GM19238 (cell line): ENCODE data around the gene PBXIP1.

Experiments used
- DNase-seq: peaks from one replicate; pipeline ENCODE4 v3.0.0; 2011; ENCODE audit warnings: low spot score; ENCODE audit not compliant: insufficient read length

The PBXIP1 gene

DNA sequence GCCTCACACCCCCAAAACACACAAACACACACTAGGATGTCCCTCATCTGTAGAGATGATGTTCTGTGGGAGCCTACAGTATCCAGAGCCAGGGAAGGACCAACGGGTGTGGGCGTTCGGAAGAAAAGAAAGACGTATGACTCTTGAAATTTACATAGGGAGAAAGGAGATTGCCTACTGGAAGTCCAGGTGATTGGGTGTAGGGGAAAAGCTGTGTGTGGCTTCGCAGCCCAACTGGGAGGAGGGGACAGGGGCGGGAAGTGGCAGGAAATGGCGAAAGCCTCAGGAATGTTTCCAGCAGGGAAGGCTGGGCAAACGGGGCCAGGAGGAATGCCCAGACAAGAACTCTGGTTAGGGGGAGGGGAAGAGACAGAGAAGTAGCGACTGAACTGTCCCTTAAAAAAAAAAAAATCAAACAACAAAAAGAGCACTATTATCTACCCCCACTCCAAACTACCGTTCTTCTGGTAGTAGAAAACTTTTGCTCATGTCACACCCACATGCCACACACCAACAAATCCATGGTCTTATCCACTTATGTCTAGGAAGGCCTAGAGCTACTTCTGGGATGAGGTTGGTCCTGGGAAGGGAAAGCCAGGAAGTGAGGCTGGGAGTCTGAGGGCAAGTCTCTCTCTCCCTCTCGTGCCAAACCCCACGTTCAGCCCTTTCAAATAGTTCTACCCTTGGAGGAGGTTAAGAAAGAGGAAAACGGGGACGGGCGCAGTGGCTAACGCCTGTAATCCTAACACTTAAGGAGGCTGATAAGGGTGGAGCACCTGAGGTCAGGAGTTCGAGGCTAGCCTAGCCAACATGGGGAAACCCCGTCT lies 16.8 kb upstream of the PBXIP1 start:
- no peak for DNase-seq

DNA sequence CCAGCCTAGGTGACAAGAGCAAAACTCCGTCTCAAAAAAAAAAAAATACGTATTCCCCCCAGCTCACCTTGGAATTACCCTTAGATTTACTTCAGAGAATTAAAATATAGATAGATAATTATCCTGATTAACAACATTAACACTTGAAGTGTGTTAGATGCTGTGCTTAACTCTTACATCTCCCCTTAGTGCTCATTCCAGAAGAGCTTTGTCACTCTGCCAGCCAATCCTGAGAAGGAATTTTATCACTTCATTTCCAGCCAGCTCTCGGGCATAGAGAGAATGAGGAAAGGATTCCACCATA lies 16.3 kb upstream of the PBXIP1 start:
- no peak for DNase-seq

DNA sequence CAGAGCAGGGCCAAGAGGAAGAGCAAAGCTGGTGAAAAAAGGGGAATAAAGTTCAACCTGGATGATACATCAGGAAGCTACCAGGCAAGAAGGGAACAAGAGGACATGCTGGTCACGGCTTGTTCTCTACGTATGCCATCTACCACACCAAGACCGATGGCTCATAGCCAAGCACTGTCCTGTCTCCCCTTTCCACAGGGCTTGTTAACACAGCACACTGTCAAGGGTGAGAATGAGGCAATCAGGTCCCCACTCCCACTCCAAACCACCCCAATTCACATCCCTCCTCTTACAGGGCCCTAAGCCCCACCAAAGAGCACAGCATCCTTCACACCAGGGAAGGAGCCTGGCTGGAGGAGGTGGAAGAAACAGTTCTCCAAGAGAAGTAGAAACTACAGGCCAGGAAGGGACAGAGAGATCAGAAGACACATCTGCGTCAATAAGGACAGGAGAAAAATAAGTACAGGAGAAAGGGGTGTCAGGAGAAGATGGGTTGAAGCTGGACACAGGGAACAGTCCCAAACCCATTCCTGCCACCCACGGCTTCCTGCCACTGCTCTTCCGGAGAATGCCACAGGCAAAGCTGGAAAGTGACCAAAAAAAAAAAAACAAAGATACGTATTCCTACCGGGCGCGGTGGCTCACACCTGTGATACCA lies 15.6 kb upstream of the PBXIP1 start:
- no peak for DNase-seq

DNA sequence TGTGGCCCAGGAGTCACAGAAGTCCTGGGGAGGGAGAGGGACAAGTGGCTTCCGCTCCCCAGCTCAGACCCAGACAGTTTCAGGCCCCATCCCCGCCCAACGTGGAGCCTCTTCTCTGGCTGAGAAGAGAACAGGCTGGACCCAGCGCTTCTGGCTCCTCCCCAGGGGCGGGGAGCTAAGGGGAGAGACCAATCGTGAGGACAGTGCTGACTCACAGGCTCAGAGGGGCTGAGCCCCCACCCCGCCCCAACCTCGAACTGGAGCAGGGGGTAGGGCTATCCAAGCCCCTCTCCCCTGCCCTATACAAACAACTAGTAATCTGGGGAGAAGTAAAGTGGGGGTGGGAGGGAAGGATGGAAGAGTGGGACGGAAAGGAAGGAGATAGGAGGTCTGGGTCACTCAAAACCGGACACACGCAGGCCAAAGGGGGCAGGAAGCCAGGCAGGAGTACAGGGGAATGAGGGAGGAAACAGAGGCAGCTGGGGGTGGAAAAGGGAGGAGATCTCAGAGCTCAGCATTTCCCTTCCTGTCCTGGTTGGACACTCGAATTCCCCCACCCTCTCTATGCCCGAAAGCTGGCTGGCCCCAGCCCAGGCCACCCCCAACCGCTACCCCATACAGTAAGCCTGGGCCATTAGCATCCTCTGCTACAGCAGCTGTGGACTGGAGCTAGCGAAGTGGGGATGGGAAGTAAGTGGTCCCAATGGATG lies 14.9 kb upstream of the PBXIP1 start, which contains the start of gene SHC1:
Gene SHC1 (minus strand): TSS at position 117 of the 710 bp plus-strand sequence. CDS start 221 bp downstream, outside the sequence.
- peak; percentile 77 for DNase-seq

DNA sequence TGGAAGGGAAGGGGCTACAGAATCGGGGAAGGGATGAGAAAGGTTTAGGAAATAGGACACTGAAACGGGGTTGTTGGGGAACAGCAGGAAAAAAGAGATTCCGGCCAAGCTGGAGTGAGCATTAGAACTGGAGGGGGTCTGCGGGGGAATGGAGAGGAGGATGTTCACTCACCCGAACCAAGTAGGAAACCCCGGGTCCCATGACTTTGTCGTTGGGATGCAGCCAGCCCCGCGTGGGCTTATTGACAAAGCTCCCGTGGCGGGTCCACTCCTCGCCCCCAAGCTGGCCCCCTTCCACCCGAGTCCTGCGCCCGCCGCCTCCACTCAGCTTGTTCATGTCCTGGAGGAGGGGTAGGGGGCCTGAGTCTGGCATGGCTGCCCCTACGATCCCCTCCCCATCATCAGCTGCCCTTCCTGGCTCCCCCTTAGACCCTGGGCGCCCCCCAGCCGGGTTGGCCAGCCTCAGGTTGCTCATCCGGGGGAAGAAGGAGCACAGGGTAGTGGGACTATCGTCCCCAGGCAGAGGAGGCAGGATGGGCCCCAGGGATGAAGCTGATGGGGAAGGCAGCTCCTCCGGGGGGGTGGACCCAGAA lies 14.1 kb upstream of the PBXIP1 start:
- DNase-seq: no peak

DNA sequence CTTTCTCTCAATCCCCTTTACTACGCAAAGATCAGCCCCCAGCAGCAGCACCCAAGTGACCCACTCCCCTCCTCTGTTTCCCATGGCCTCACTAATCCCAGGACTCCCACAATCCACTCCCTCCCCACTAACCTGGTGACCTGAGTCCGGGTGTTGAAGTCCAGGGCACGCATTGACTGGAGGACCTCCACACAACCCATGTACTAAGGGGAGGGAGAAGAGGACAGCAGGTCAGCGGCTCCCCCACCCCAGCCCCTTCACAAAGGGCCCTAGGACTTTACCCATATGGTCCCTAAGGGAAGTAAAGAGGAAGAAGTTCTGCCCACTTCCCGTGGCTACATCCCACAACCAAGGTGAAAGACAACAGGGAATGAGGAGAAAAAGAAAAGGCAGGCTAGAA lies 13.3 kb upstream of the PBXIP1 start:
- DNase-seq: no peak

DNA sequence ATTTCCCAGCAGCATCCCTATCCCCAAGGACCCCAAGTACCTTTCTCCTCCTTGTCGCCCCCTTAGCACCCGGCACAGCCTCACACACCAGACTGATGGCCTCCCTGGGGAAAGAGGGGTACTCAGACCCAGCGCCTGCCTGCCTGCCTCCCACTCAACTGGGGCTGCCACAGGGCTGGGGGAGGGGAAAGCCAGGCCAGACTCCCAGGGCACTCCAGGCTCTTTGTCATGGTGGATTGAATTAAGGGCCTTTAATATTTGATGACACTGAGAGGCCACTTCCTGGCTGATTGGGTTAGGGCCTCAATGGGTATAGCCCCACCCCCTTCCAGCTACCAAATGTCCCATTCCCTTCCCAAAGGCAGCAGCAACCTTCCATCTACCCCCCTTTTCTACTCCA lies 12.8 kb upstream of the PBXIP1 start:
- DNase-seq: no peak

DNA sequence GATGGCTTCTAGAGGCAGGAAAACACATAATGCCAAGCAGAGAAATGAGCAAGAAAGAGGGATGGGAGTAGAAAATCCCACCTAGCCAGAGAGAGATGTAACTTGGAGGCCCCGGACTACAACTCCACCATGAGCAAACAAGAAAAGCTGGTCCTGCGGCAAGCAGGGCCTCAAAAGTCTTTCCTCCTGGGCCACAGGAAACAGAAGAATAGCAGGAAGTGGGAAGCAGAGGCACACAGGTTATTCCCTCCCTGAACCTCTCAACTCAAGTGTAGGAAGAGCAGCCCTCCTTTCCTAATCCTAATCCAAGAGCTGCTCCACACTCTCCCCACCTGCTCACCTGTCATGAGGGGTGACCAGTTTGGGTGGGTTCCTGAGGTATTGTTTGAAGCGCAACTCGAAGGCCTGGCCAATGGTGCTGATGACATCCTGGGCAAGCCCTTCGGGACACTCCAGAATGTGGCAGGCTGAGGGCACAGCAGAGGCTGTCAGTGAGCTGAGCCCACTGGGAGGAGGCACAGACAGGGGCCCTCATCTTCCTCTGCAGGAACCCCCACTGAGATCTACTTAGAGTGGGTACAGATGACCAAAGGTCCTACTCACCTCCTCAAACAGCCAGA lies 11.5 kb upstream of the PBXIP1 start:
- no peak for DNase-seq

DNA sequence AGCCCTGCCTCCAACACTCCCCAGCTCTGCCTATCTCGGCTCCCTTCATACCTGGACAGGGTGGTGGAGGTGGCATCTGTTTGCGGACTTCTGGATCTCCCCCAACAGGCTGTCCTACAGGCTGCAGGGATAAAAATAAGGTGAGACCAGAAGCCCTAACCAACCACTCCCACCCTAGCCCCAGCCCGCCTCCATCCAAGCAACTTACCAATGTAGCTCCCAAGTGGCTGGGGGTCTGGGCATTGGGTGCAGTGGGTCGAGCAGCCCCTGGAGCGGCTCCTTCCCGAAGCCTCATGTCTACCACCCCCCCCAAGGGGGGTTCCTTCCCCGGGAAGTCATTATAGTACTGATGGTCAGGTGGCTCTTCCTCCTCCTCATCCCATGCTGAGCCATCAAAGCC lies 10.2 kb upstream of the PBXIP1 start:
- DNase-seq: no peak

DNA sequence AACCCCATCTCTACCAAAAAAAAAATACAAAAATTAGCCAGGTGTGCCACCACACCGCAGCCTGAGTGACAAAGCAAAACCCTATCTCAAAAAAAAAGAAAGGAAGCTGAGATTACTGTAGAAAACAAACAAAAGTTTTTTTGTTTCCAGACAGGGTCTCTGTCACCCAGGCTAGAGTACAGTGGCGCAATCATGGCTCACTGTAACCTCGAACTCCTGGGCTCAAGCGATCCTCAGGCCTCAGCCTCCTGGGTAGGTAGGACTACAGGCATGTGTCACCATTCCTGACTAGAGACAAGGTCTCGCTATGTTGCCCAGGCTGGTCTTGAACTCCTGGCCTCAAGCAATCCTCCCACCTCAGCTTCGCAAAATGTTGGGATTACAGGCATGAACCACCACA lies 8.5 kb upstream of the PBXIP1 start:
- no peak for DNase-seq

DNA sequence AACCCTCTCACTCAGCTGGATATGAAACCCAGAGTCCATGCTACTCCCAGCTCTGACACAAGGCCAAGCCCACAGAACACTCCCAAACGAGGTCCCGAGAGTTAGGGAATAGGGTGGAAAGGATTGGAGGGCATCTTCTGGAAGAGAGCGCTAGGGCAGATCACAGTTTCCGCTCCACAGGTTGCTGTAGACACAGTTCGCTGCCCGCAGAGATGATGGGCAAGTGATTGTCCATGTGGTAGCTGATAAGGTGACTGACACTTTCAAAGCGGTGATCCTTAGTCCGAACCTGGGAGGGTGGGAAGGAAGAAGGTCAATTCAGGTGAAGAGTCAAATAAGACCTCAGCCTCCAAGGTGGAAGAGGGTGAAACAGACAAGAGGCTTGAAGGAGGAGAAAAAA lies 7.7 kb upstream of the PBXIP1 start:
- no peak for DNase-seq

DNA sequence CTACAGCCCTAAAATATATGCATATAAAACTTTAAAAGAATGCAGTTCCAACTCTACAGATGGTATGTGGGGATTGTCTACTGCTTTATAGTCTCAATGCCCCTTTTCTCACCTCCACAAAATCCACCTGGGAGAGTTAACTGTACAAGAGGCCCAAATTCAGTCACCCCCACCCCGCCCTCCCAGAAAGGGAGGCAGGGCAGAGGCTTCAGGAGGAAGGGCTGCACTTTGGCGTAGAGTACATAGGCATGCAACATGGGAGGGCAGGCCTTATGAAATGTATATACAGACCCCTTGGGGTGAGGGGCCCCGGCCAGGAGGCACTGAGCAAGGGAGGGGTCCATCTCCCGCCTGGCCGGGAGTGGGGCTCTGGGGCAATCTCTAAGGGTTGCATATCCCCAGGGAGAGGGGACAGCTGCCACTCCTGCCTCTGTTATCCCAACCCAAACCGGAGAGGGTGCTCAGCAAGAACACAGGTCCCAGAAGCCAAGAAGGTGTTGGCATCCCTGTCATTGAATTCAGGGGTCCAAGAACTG lies 7.0 kb upstream of the PBXIP1 start:
- DNase-seq: no peak

DNA sequence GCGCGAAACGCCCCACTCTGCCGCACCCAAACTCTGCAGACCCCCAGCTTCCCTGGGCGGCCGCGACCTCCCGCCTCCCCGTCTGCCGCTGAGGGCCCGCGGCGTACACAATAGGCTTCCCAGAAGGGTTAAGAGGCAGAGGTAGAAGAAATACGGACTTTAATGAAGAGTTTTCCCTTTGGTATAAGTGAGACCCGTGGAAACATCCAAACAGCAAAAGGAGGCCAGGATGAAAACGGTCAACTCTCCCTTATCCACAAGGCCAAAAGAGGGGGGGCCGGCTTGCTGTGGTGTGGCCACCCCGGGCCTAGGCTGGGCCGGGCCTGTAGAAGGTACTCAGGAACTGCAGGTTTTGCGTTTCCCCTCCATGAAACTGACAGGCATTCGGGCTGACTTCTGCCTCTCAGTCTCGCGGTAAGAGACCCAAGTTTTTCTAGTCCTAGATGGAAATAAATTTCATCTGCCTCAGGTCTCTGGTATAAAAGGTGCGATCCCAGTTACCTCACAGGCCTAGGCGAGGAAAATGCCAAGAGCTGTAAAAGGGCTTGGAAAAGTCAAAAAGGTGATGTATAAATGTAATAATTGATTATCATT lies 6.4 kb upstream of the PBXIP1 start:
- no peak for DNase-seq

DNA sequence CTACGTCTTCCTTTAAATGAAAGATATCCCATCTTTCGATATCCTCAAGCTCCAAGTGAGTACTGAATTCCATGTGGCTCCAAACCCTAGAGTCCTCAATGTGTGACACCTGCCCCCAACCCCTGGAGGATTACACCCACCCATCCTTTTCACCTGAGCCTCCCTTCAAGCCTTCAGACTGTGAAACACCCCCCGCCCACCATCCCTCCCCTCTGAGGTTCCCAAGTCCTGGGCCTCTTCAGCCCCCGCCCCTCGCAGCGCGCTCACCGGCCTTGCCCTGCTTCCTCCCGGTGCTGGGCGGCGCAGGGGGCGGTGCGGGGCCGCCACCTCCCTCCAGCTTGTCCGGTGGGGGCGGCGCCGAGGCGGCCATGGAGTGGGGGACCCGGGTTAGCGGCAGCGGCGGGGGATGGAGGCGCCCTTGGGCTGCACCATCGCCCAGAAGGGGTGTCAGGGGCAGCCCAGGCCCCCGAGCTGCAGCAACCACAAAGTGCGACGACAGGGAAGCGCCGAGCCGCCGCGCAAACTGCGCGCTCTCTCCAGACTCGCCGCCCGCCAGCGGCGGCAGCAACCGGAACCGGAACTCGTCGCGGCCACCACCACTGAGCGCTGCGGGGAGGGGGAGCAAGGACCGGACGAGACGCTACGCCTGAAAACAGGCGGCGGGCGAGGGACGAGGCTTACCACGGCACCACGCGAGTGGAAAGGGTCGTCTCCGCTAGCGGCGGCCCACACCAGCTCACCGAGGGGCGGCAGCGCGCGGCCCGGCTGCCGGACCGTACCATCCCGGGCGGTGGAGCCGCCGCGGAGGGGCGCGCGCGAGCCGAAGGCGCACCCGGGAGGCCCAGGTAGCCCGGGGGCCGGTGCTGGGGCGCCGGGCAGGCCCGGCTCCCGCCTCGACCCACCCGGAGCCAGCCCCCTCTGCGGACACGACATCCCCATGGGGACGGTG lies 5.6 kb upstream of the PBXIP1 start, which contains the start of gene PYGO2:
Gene PYGO2 (minus strand): TSS at position 576 of the 949 bp plus-strand sequence. CDS start 206 bp downstream, at position 370.
- DNase-seq: peak; percentile 92

DNA sequence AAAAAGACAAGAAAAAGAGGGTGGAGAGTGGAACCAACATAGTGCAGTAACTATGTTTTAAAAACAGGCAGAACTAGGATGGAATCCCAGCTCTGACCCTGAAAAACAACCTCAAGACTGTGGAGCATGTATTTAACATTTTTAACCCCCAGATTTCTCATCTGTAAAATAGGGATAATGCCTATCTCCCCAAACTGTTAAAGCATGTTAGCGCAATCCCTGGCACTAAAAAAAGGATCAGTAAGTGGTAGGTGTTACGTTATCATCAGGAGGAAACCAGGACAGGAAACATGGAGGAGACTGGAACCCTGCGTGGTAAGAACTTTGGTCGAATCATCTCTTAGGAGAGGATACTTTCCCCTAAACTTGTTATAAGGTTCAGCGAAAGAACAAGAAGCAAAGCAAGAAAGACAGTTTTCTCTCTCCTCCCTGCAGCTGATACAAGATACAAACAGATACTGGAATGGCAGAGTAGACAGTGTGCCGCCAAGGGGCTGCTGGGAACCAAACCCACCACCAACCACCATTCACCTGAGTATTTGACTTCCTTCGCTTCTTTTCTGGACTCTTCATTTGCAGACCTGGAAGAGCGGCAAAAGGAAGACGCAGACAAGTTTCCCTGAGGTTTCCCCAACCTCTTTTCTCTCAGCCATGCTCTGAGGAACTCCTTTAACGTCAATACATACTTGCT lies 4.7 kb upstream of the PBXIP1 start:
- DNase-seq: no peak

DNA sequence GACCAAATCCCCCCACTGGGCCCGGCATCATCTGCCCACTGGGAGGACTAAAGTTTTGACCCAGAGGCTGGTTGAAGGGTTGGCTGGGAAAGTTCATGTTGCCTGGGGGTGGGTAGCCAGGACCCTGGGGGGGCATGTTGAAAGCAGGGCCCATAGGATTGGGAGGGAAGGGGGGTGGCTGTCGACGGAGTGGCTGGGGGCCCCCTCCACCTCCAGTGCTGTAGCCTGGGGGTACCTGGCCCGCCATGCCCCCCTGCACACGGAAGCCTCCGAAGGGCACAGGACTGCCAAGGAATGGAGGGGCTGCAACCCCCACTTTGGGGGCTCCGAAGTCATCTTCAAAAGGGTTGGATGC lies 3.5 kb upstream of the PBXIP1 start:
- DNase-seq: no peak

DNA sequence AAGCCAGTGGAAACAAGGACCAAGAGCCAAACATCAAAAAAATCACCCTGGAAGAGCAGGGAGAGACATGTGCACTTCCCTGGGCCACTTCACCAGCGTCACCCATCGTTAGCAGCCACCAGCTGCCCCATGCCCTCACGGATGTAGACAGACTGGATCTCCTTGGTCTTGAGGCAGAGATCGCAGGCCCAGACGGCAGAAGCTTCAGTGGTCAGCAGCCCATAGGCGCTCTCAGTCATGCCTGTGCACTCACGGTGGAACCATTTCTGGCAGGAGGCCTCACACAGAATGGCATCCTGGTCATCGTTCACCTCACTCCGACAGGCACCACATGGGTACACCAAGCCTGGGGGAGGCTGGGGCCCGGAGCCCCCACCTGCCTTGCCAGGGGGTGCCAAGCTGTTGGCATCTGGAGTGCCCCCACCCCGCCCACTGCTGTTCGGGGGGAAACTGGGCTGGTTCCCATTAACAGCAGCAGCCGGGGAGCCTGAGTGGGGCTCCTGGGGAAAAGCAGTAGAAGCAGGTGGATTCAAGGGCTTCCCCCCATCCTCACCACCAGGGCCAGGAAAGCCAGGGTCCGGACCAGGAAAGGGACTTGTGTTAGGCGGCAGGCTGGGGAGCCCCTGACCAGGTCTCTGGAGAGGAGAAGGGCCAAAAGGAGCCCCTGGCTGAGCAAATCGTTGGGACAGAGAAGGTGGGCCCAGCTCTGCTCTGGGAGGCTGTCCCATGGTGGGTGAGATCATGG lies 3.0 kb upstream of the PBXIP1 start:
- no peak for DNase-seq

DNA sequence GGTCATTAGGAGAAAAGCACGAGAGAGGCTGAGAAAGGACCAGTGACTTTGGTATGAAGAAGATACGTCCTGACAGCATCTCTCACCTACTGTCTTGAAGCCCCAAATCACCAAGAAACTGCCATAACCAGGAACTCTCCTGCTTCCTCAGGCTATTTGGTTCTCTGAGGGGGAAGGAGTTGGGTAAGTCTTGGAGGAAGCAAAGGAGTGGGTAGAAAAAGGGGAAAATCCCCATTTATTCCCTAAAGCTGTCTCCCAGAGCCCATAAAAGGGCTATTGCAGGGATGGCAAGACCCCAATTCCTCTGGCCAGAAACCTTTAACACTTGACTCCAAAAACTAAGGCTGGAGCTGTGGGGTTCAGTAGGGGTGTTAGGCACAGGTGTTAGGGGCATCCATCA lies 2.1 kb upstream of the PBXIP1 start:
- no peak for DNase-seq
